Measurements from ENCODE around the gene SLC25A40.

DNA sequence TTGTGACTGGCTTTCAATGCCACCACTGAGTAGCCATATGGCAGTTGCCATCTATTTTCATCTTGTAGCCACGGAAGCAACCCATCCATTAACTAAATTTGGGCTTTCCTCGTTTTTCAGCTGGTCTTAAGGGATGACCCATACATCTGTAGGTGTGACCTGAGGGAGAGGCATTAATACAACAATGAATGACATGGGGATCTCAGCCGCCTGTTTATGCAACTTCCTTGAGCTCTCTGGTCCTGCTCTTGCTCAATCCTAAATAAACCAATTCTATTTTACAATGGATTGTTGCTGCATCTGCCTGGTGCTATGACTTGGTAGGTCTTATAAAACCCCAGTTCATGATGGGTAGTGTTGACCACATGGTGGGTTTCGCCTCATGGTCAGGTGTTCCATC, 36.0 kb upstream of the SLC25A40 start:
- TF ChIP-seq EZH2 (IDR thresholded peaks at IDR 0.05; ENCODE audit: insufficient read depth, poor library complexity, severe bottlenecking) (no peak), EZH2phosphoT487 (IDR thresholded peaks at IDR 0.05; ENCODE audit: insufficient read depth, low read depth) (no peak)
